Activated B cell treated with CpG ODN at 0.5 μM for 24 hours (primary cell): ENCODE measurements around the gene BMAL1. TPM values are rescaled to one million over a fixed set of nuclear protein-coding genes. Genes with fewer than 3 reads are reported as not detected.
A peak's percentile ranks its signal among the peaks of the same experiment; 100 is the strongest.

Source experiments
- ATAC-seq: fragments of 200-7000 bp; cut with Tn5 transposase; one replicate; pipeline ENCODE4 v1.10.0; 2021; ENCODE audit warnings: low read depth, mild to moderate bottlenecking, moderate library complexity
- CTCF ChIA-PET: fragments of 350-600 bp; sonication (Branson Sonifier 250); formaldehyde crosslinking; loops from one replicate; lab custom pipeline; 2021; ENCODE audit warnings: antibody characterized with exemption; lab: Charles Lee
- POLR2A ChIA-PET: fragments of 350-600 bp; sonication (Branson Sonifier 250); formaldehyde crosslinking; loops from one replicate; lab custom pipeline; 2021; ENCODE audit warnings: antibody characterized with exemption; lab: Charles Lee
- DNase-seq: peaks from one replicate; pipeline ENCODE4 v3.0.0; 2022
- H3K27ac Mint-ChIP-seq: one replicate; pipeline ENCODE4 v1.8.0; 2020; ENCODE audit warnings: mixed read lengths
- H3K27me3 Mint-ChIP-seq: one replicate; pipeline ENCODE4 v1.8.0; 2021; ENCODE audit warnings: mixed read lengths
- H3K36me3 Mint-ChIP-seq: one replicate; pipeline ENCODE4 v1.8.0; 2021; ENCODE audit warnings: low read depth, mixed read lengths
- H3K4me1 Mint-ChIP-seq: one replicate; pipeline ENCODE4 v1.8.0; 2021; ENCODE audit warnings: mixed read lengths
- H3K4me3 Mint-ChIP-seq: one replicate; pipeline ENCODE4 v1.8.0; 2020; ENCODE audit warnings: mild to moderate bottlenecking, mixed read lengths
- H3K9me3 Mint-ChIP-seq: one replicate; pipeline ENCODE4 v1.8.0; 2020; ENCODE audit warnings: mixed read lengths
- CTCF ChIP-seq: fragments of 200-600 bp; IDR thresholded peaks from one replicate; pipeline ENCODE4 v1.8.0; 2022; ENCODE audit warnings: antibody characterized with exemption, mild to moderate bottlenecking
- intact Hi-C: fragments of 100-400 bp; cut with micrococcal nuclease; formaldehyde crosslinking; loops from one replicate; pipeline ENCODE4 v1.15.1; 2024
- total RNA-seq: library from RNA; stranded (reverse); gene quantifications from 2 replicates; pipeline ENCODE4 v1.2.3, GENCODE V29; 2022

The BMAL1 gene
- total RNA-seq, 1 donor from 2014 or later: 30.1 TPM

- ChIA-PET CTCF (interaction anchor here (2.0 kb wide), 1 partner anchor 65 kb away, joined by 7 read pairs; no protein-coding TSS in a partner anchor), POLR2A (interaction anchor here (0.6 kb wide), 1 partner anchor 187 kb away, joined by 3 read pairs; no protein-coding TSS in a partner anchor)
- ATAC-seq (no peak), DNase-seq (no peak)
- Mint-ChIP-seq H3K4me3 (peak overlapping the region; percentile 82), H3K36me3 (peaks cover 8% of the 10 kb centered on the region), H3K4me1 (peaks cover 40% of the 10 kb centered on the region), H3K27ac (peak overlapping the region; percentile 60), H3K9me3 (no peaks in the 10 kb centered on the region), H3K27me3 (peaks cover 6% of the 10 kb centered on the region)
- intact Hi-C loops: loop anchor here (1.0 to 5.0 kb wide), 4 partner anchors 389 to 1693 kb away; partner anchors contain the start of genes CALCA, FAR1 and TEAD1
- no peak for TF ChIP-seq CTCF
These were observed 1.3 kb downstream of the BMAL1 start for GRCh38 chr11:13278609-13279486.

- CTCF ChIA-PET: interaction anchor here (2.0 kb wide), 1 partner anchor 64 kb away, joined by 7 read pairs; no protein-coding TSS in a partner anchor
- DNase-seq (no peak), ATAC-seq (no peak)
- peaks cover 41% of the 10 kb centered on the region for H3K4me1 Mint-ChIP-seq
- no peaks in the 10 kb centered on the region for H3K9me3 Mint-ChIP-seq
- peaks cover under 1% of the 10 kb centered on the region for H3K27me3 Mint-ChIP-seq
- H3K4me3 Mint-ChIP-seq: peak overlapping the region; percentile 82
- intact Hi-C loops: loop anchor here (5.0 kb wide), 3 partner anchors 607 to 1693 kb away; partner anchors contain the start of genes CALCA and TEAD1
- peaks cover 8% of the 10 kb centered on the region for H3K36me3 Mint-ChIP-seq
- POLR2A ChIA-PET: interaction anchor here (0.6 kb wide), 1 partner anchor 186 kb away, joined by 3 read pairs; no protein-coding TSS in a partner anchor
- H3K27ac Mint-ChIP-seq: no peak overlapping the region
- no peak for TF ChIP-seq CTCF
These were observed 1.9 kb downstream of the BMAL1 start for GRCh38 chr11:13279487-13279834.

- Mint-ChIP-seq H3K36me3 (peaks cover 12% of the 10 kb centered on the region), H3K27me3 (no peaks in the 10 kb centered on the region), H3K9me3 (no peaks in the 10 kb centered on the region), H3K4me1 (peaks cover 41% of the 10 kb centered on the region), H3K27ac (no peak overlapping the region), H3K4me3 (peak overlapping the region; percentile 82)
- DNase-seq: no peak
- no peak for TF ChIP-seq CTCF
- ATAC-seq: no peak
- POLR2A ChIA-PET: no interaction called here
- intact Hi-C loops: no loop called here
- CTCF ChIA-PET: no interaction called here
These were observed 2.6 kb downstream of the BMAL1 start for GRCh38 chr11:13280092-13280722.

- ChIA-PET CTCF (interaction anchor here (0.7 kb wide), 1 partner anchor 54 kb away, joined by 3 read pairs; no protein-coding TSS in a partner anchor), POLR2A (no interaction called here)
- no peak for DNase-seq
- no peaks in the 10 kb centered on the region for H3K9me3 Mint-ChIP-seq
- intact Hi-C loops: no loop called here
- peaks cover 12% of the 10 kb centered on the region for H3K36me3 Mint-ChIP-seq
- H3K27ac Mint-ChIP-seq: no peak overlapping the region
- TF ChIP-seq CTCF: no peak
- no peaks in the 10 kb centered on the region for H3K27me3 Mint-ChIP-seq
- no peak for ATAC-seq
- H3K4me3 Mint-ChIP-seq: no peak overlapping the region
- peaks cover 41% of the 10 kb centered on the region for H3K4me1 Mint-ChIP-seq
These were observed 3.2 kb downstream of the BMAL1 start for GRCh38 chr11:13280777-13281176.

GRCh38 chr11:13283636-13284035 lies 6.0 kb downstream of the BMAL1 start:
- Mint-ChIP-seq H3K36me3 (peaks cover 6% of the 10 kb centered on the region), H3K4me1 (peaks cover 39% of the 10 kb centered on the region), H3K4me3 (no peak overlapping the region), H3K27me3 (no peaks in the 10 kb centered on the region), H3K9me3 (no peaks in the 10 kb centered on the region), H3K27ac (no peak overlapping the region)
- POLR2A ChIA-PET: no interaction called here
- CTCF ChIA-PET: no interaction called here
- ATAC-seq (no peak), DNase-seq (no peak)
- no peak for TF ChIP-seq CTCF
- intact Hi-C loops: no loop called here
